22Rv1 (cell line): ENCODE data around the gene PCYT2.
"Not testable (repeated sequence)": the region's sequence is repeated elsewhere in the genome, so short reads cannot be mapped to it uniquely, and the experiment has no call there.

Experiments
- H3K27ac ChIP-seq: fragments of 450-650 bp; 2 replicates; pipeline ENCODE4 v1.5.1; 2017
- CTCF ChIP-seq: fragments of 450-650 bp; IDR thresholded peaks from 2 replicates; pipeline ENCODE4 v1.5.1; 2017; ENCODE audit warnings: mild to moderate bottlenecking
- ZFX ChIP-seq: fragments of 450-650 bp; IDR thresholded peaks from 2 replicates; pipeline ENCODE4 v1.6.1; 2017; ENCODE audit warnings: antibody characterized with exemption, borderline replicate concordance

PCYT2 gene

GRCh38 chr17:81956607-81957589 is 45.7 kb upstream of the PCYT2 start:
- TF ChIP-seq ZFX (no peak), CTCF (no peak)
- no peak overlapping the region for H3K27ac ChIP-seq

- no peak for TF ChIP-seq CTCF
- no peak for TF ChIP-seq ZFX
- H3K27ac ChIP-seq, result no peak overlapping the region
These were observed 44.8 kb upstream of the PCYT2 start for GRCh38 chr17:81955756-81956544.

- H3K27ac ChIP-seq, result no peak overlapping the region
- TF ChIP-seq ZFX, result no peak
- TF ChIP-seq CTCF, result no peak
These were observed 44.0 kb upstream of the PCYT2 start for GRCh38 chr17:81955058-81955681.

- TF ChIP-seq ZFX (no peak), CTCF (no peak)
- no peak overlapping the region for H3K27ac ChIP-seq
These were observed 43.2 kb upstream of the PCYT2 start for GRCh38 chr17:81954131-81955057.

GRCh38 chr17:81953443-81953842 is 42.2 kb upstream of the PCYT2 start:
- H3K27ac ChIP-seq, result not testable (repeated sequence)

- TF ChIP-seq ZFX (no peak), CTCF (no peak)
- H3K27ac ChIP-seq, result no peak overlapping the region
These were observed 41.6 kb upstream of the PCYT2 start for GRCh38 chr17:81952792-81953228.
